Body of pancreas (tissue), 4 donors: ENCODE data around the gene FLT3. TPM values are rescaled to one million over a fixed set of nuclear protein-coding genes. Genes with fewer than 3 reads are reported as not detected.

Source experiments
- ATAC-seq: fragments of 150-250 bp; one replicate; pipeline ENCODE4 v1.9.1; 2016
- DNase-seq, 4 donors: peaks; one replicate each; pipeline ENCODE4 v3.0.0-alpha.2; 2019
- H3K27ac ChIP-seq, 4 donors: fragments of 200-600 bp; sonication (generic); 1 replicate in 3 of 4; 2 replicates in 1 of 4; pipeline versions ENCODE4 v1.5.1 to v1.6.1; 2016 to 2019; ENCODE audit warnings: mild to moderate bottlenecking in 1 of 4, mixed read lengths in 1 of 4, moderate library complexity in 1 of 4
- H3K27me3 ChIP-seq, 2 donors: fragments of 200-600 bp; sonication (generic); one replicate each; pipeline ENCODE4 v1.6.0; 2016; ENCODE audit warnings: mild to moderate bottlenecking in 1 of 2
- H3K36me3 ChIP-seq, 2 donors: fragments of 200-600 bp; sonication (generic); replicated peaks in 1 of 2; 2 replicates each; pipeline ENCODE4 v1.5.1; 2016; ENCODE audit warnings: low read depth in 2 of 2; ENCODE audit not compliant: insufficient read depth in 1 of 2
- H3K4me1 ChIP-seq: fragments of 200-600 bp; sonication (generic); one replicate; pipeline ENCODE4 v1.6.0; 2016
- H3K4me3 ChIP-seq, 2 donors: fragments of 200-600 bp; sonication (generic); 1 replicate in 1 of 2; 2 replicates in 1 of 2; pipeline ENCODE4 v1.5.1; 2016 to 2019
- H3K9me3 ChIP-seq, 3 donors: fragments of 200-600 bp; sonication (generic); 1 replicate in 2 of 3; 2 replicates in 1 of 3; pipeline ENCODE4 v1.5.1; 2016
- POLR2A ChIP-seq, 3 donors: fragments of 450-650 bp; IDR thresholded peaks; one replicate each; pipeline ENCODE4 v1.6.1; 2016; ENCODE audit warnings: antibody characterized with exemption in 3 of 3, mild to moderate bottlenecking in 2 of 3
- WGBS, 2 donors: methylation state at CpG; one replicate each; pipeline ENCODE4 v1.1.5; 2017; 5-methylcytosine and 5-hydroxymethylcytosine counted together
- intact Hi-C: fragments of 100-400 bp; cut with DNase I; formaldehyde crosslinking; loops from one replicate; pipeline ENCODE4 v1.15.1; 2023
- total RNA-seq, 2 donors: library from RNA; depleted of rRNA; stranded (reverse); fragments of >200 nt; gene quantifications; one replicate each; pipeline ENCODE4 v1.1.0, GENCODE V29; 2016
- TF ChIP-seq, protein P1 (sequence below), 7 experiments: fragments of 450-650 bp in 4 of 7; fragments of 200-600 bp in 3 of 7; sonication (generic) in 3 of 7; IDR thresholded peaks; one replicate each; pipeline ENCODE4 v1.5.1; 2016 to 2019; ENCODE audit warnings: antibody characterized with exemption in 7 of 7

Gene FLT3
- total RNA-seq, 2 donors from 2014 or later: 2.0 to 4.2 TPM

DNA sequence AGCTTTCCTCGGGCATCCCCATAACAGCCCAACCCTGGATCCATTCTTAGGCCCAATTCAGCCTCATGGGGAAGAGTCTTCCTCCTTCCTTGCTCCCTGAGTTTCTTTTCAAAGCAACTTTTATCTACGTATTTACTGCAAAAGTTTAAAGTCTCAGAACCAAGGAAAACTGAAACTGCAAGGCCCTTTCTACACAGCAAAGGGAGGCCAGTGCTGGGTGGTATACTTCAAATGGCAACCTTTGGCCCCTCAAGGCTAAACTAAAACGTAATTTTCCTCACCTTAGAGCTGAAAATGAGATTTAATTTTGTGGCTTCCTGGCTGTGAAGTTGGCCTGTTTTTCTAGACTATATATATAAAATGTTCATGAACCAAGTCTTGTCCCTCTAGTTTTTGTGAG is 136.9 kb downstream of the FLT3 start:
- Histone ChIP-seq H3K27ac (peak overlapping the region in 3 of 4 donors; percentile 72 to 76 (median 74)), H3K4me1 (peaks cover 63% of the 10 kb centered on the region), H3K27me3 (peaks cover 0 to 7% of the 10 kb centered on the region in 2 donors), H3K4me3 (no peak overlapping the region), H3K36me3 (no peaks in the 10 kb centered on the region), H3K9me3 (no peaks in the 10 kb centered on the region)
- intact Hi-C loops: no loop called here
- TF ChIP-seq POLR2A (IDR thresholded peaks at IDR 0.05): no peak
- TF ChIP-seq, protein P1, sequence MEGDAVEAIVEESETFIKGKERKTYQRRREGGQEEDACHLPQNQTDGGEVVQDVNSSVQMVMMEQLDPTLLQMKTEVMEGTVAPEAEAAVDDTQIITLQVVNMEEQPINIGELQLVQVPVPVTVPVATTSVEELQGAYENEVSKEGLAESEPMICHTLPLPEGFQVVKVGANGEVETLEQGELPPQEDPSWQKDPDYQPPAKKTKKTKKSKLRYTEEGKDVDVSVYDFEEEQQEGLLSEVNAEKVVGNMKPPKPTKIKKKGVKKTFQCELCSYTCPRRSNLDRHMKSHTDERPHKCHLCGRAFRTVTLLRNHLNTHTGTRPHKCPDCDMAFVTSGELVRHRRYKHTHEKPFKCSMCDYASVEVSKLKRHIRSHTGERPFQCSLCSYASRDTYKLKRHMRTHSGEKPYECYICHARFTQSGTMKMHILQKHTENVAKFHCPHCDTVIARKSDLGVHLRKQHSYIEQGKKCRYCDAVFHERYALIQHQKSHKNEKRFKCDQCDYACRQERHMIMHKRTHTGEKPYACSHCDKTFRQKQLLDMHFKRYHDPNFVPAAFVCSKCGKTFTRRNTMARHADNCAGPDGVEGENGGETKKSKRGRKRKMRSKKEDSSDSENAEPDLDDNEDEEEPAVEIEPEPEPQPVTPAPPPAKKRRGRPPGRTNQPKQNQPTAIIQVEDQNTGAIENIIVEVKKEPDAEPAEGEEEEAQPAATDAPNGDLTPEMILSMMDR (IDR thresholded peaks at IDR 0.05): no peak
- ATAC-seq: no peak
- DNase-seq: no peak
- WGBS, 2 donors: 53 to 61% methylated on average over 3 of the region's 3 CpGs

DNA sequence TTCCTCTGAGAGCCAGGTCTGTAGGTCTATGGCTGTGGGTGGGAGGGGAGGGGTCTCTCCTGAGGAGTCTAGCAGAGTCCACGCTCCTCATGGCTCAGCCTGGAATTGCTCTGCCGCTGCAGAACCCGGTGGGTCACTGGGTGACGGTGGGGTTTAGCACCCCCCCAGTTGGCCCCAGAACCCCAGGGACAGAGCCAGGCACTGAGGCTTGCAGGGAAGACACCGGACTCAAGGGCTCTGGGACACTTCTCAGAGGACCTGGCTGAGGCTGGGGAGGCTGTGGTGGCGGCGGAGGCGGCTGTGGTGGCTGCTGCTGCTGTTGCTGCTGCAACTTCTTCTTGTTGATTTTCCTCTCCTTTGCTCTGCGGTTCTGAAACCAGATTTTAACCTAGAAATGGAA is 137.4 kb downstream of the FLT3 start:
- H3K9me3 ChIP-seq: no peaks in the 10 kb centered on the region
- no peaks in the 10 kb centered on the region for H3K36me3 ChIP-seq
- intact Hi-C loops: no loop called here
- peaks cover 0 to 3% of the 10 kb centered on the region in 2 donors for H3K27me3 ChIP-seq
- WGBS, 2 donors: 83 to 95% methylated on average over 5 to 9 of the region's 9 CpGs
- H3K27ac ChIP-seq: peak overlapping the region in 2 of 4 donors; percentile 88 to 90
- H3K4me1 ChIP-seq: peaks cover 63% of the 10 kb centered on the region
- no peak for DNase-seq
- H3K4me3 ChIP-seq: no peak overlapping the region
- no peak for TF ChIP-seq POLR2A (IDR thresholded peaks at IDR 0.05)
- TF ChIP-seq, protein P1 (IDR thresholded peaks at IDR 0.05): no peak
- no peak for ATAC-seq

GRCh38 chr13:27962128-27962841 is 138.1 kb downstream of the FLT3 start:
- Histone ChIP-seq H3K4me3 (no peak overlapping the region), H3K36me3 (no peaks in the 10 kb centered on the region), H3K27me3 (peaks cover 0 to 3% of the 10 kb centered on the region in 2 donors), H3K4me1 (peaks cover 66% of the 10 kb centered on the region), H3K9me3 (no peaks in the 10 kb centered on the region), H3K27ac (peak overlapping the region in 3 of 4 donors; percentile 77 to 90 (median 88))
- no peak for TF ChIP-seq POLR2A (IDR thresholded peaks at IDR 0.05)
- TF ChIP-seq, protein P1 (IDR thresholded peaks at IDR 0.05): no peak
- DNase-seq (no peak), ATAC-seq (no peak)
- WGBS, 2 donors: 59 to 70% methylated on average over 4 to 6 of the region's 6 CpGs
- intact Hi-C loops: no loop called here

- Histone ChIP-seq H3K4me1 (peaks cover 69% of the 10 kb centered on the region), H3K27ac (peak overlapping the region; percentile 58 to 90 (median 82))
Observed at GRCh38 chr13:27961227-27962085, 138.9 kb downstream of the FLT3 start.

More at GRCh38 chr13:27961227-27962085, 138.9 kb downstream of the FLT3 start:
- TF ChIP-seq, protein P1 (IDR thresholded peaks at IDR 0.05): no peak
- no peak for TF ChIP-seq POLR2A (IDR thresholded peaks at IDR 0.05)
- peaks cover 0 to 1% of the 10 kb centered on the region in 2 donors for H3K27me3 ChIP-seq
- intact Hi-C loops: no loop called here
- ATAC-seq (no peak), DNase-seq (no peak)
- 18 to 19% methylated on average over 25 of the region's 25 CpGs for WGBS, 2 donors
- peak overlapping the region; percentile 34 to 39 for H3K4me3 ChIP-seq
- H3K36me3 ChIP-seq: no peaks in the 10 kb centered on the region
- no peaks in the 10 kb centered on the region for H3K9me3 ChIP-seq
